LNCaP clone FGC (cell line): ENCODE data around the gene ATG9A.

ENCODE experiments used
- DNase-seq: peaks from one replicate; pipeline ENCODE4 v3.0.0-alpha.2; 2011; ENCODE audit warnings: low read depth
- H3K4me3 ChIP-seq: 2 replicates; pipeline ENCODE4 v1.5.1; 2011; ENCODE audit warnings: mild to moderate bottlenecking, low read depth, low read length, control low read depth
- CTCF ChIP-seq: IDR thresholded peaks from 2 replicates; pipeline ENCODE4 v1.5.1; 2012; ENCODE audit warnings: mild to moderate bottlenecking; ENCODE audit not compliant: control insufficient read depth, insufficient read depth; ENCODE audit errors: extremely low read depth

ATG9A gene

GRCh38 chr2:219214786-219215185, 14.7 kb downstream of the ATG9A start:
- no peak for TF ChIP-seq CTCF
- no peak overlapping the region for H3K4me3 ChIP-seq
- DNase-seq = no peak

- no peak for TF ChIP-seq CTCF
- no peak for DNase-seq
- no peak overlapping the region for H3K4me3 ChIP-seq
Measured at GRCh38 chr2:219214141-219214540, 15.3 kb downstream of the ATG9A start.

DNA sequence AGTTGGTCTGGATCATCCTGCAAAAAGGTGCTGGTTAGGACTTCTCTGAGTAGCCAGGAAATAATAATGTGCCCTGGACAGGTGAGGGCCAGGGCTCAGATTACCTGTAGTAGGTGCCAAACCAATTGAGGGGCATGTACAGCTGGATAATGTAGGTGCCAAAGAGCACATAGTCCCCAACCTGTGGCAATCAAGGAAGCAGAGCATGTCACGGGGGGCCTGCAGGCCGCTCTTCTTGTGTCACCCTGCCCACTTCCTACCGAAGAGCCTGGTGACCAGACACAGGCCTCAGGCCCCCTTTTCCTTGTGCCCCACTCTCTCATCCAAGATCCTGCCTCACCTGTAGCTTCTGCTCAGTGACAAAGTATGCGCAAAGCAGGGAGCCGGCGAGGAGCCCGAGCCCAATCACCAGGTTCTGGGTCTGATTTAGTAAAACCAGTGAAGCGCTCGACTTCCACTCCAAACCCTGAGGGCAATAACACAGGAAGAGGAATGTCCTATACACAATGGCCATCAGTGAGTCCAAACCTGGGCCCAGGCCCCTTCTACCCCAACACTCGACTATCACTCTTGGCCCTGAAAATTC, 15.9 kb downstream of the ATG9A start:
- H3K4me3 ChIP-seq = no peak overlapping the region
- TF ChIP-seq CTCF = no peak
- DNase-seq = no peak

DNA sequence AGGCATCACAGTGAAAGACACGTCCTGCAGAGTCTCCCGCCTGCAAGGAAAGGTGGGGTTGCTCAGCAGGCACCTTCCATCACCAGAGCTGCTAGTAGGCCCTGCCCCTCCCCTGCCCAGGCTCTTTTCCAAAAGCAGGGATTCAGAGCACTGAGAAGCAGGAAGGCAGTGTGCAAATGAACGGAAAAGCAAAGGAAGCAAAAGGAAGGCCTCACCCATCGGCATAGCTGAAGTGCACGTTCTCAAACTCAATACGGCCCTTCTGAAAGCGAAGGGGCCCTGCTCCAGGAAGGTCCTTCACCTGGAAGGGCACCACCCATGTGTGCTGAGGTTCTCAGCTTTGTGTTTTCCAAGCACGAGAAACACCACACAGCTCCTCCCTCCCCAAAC, 16.4 kb downstream of the ATG9A start:
- TF ChIP-seq CTCF = no peak
- no peak for DNase-seq
- no peak overlapping the region for H3K4me3 ChIP-seq

DNA sequence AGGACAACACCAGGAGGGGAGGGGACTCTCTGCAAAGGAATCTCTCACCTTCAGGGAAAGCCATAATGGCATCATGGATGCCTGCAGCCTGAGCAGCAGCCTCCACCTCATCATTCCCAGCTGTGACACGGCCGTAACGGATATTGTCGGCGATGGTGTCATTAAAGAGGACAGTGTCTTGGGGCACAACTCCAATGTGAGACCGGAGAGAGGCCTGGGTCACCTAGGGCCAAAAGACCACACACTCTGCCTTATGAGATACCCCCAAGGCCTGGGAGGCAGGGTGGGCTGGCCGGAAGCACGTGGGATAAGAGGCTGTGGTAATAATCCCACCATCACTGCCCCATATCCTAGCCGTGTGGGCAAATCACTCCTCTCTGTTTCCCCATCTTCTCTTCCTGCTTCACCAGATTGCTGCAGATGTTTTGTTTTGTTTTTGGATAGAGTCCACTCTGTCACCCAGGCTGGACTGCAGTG, 18.5 kb downstream of the ATG9A start:
- DNase-seq = no peak
- H3K4me3 ChIP-seq = no peak overlapping the region
- TF ChIP-seq CTCF = no peak

- H3K4me3 ChIP-seq = no peak overlapping the region
- no peak for DNase-seq
- TF ChIP-seq CTCF = no peak
Measured at GRCh38 chr2:219210196-219210885, 19.1 kb downstream of the ATG9A start.
